B cell (primary cell): ENCODE results near the gene SENP1.

Experiments used
- CTCF ChIP-seq: fragments of 200-600 bp; IDR thresholded peaks from one replicate; pipeline ENCODE4 v1.8.0; 2022; ENCODE audit warnings: antibody characterized with exemption, mild to moderate bottlenecking
- EZH2 ChIP-seq: IDR thresholded peaks from 2 replicates; pipeline ENCODE4 v1.6.1; 2012; ENCODE audit warnings: borderline replicate concordance, low read depth, mild to moderate bottlenecking, moderate library complexity, low read length; ENCODE audit not compliant: insufficient read depth, poor library complexity, severe bottlenecking

- no peak for TF ChIP-seq CTCF
- TF ChIP-seq EZH2, result no peak
These were observed 64.1 kb downstream of the SENP1 start for GRCh38 chr12:48041591-48042423.
